ENCODE results near the gene SGCD. TPM values are rescaled to one million over a fixed set of nuclear protein-coding genes. Genes with fewer than 3 reads are reported as not detected.
"Not testable (repeated sequence)": the region's sequence is repeated elsewhere in the genome, so short reads cannot be mapped to it uniquely, and the experiment has no call there.

The SGCD gene
- total RNA-seq, 1 donor from 2014 or later = 7.5 TPM

- DNase-seq = no peak
- ATAC-seq = no peak
- Histone ChIP-seq H3K9me3 (no peaks in the 10 kb centered on the region), H3K27ac (no peak overlapping the region), H3K4me1 (no peaks in the 10 kb centered on the region), H3K27me3 (no peaks in the 10 kb centered on the region), H3K4me3 (no peak overlapping the region), H3K36me3 (no peaks in the 10 kb centered on the region)
- TF ChIP-seq CTCF (IDR thresholded peaks at IDR 0.05) = no peak
- intact Hi-C loops (cut with DNase I) = no loop called here
These were observed 266.6 kb downstream of the SGCD start for GRCh38 chr5:156593546-156593945.

- intact Hi-C loops (cut with DNase I) = no loop called here
- Histone ChIP-seq H3K9me3 (no peaks in the 10 kb centered on the region), H3K27me3 (no peaks in the 10 kb centered on the region), H3K27ac (no peak overlapping the region), H3K4me3 (no peak overlapping the region), H3K36me3 (no peaks in the 10 kb centered on the region), H3K4me1 (no peaks in the 10 kb centered on the region)
- no peak for TF ChIP-seq CTCF (IDR thresholded peaks at IDR 0.05)
- ATAC-seq (no peak), DNase-seq (no peak)
These were observed 267.4 kb downstream of the SGCD start for GRCh38 chr5:156594406-156594805.

GRCh38 chr5:156595132-156595787 is 268.3 kb downstream of the SGCD start:
- intact Hi-C loops (cut with DNase I) = no loop called here
- peak overlapping the region; percentile 4 for H3K27ac ChIP-seq

GRCh38 chr5:156597276-156597675 is 270.3 kb downstream of the SGCD start:
- Histone ChIP-seq H3K27ac (no peak overlapping the region), H3K4me1 (no peaks in the 10 kb centered on the region)
- TF ChIP-seq CTCF (IDR thresholded peaks at IDR 0.05) = no peak

More at GRCh38 chr5:156595132-156595787, 268.3 kb downstream of the SGCD start:
- no peak overlapping the region for H3K4me3 ChIP-seq
- no peaks in the 10 kb centered on the region for H3K36me3 ChIP-seq
- no peaks in the 10 kb centered on the region for H3K9me3 ChIP-seq
- H3K4me1 ChIP-seq = no peaks in the 10 kb centered on the region
- TF ChIP-seq CTCF (IDR thresholded peaks at IDR 0.05) = peak; percentile 20
- no peaks in the 10 kb centered on the region for H3K27me3 ChIP-seq
- DNase-seq (no peak), ATAC-seq (peak; percentile 58)

GRCh38 chr5:156598964-156599363 is 272.0 kb downstream of the SGCD start:
- no peak overlapping the region for H3K27ac ChIP-seq

More at GRCh38 chr5:156597276-156597675, 270.3 kb downstream of the SGCD start:
- no peaks in the 10 kb centered on the region for H3K36me3 ChIP-seq
- DNase-seq (no peak), ATAC-seq (no peak)
- intact Hi-C loops (cut with DNase I) = no loop called here
- H3K27me3 ChIP-seq = no peaks in the 10 kb centered on the region
- peaks cover 9% of the 10 kb centered on the region for H3K9me3 ChIP-seq
- H3K4me3 ChIP-seq = no peak overlapping the region

GRCh38 chr5:156610582-156610981 is 283.6 kb downstream of the SGCD start:
- H3K27ac ChIP-seq; ATAC-seq; H3K36me3 ChIP-seq; H3K4me1 ChIP-seq; H3K4me3 ChIP-seq; H3K27me3 ChIP-seq; intact Hi-C loops (cut with DNase I); DNase-seq: not testable (repeated sequence)
- H3K9me3 ChIP-seq = peaks cover 17% of the 10 kb centered on the region

More at GRCh38 chr5:156598964-156599363, 272.0 kb downstream of the SGCD start:
- Histone ChIP-seq H3K4me3 (no peak overlapping the region), H3K36me3 (no peaks in the 10 kb centered on the region), H3K4me1 (no peaks in the 10 kb centered on the region), H3K9me3 (peaks cover 9% of the 10 kb centered on the region), H3K27me3 (no peaks in the 10 kb centered on the region)
- ATAC-seq (no peak), DNase-seq (no peak)
- intact Hi-C loops (cut with DNase I) = no loop called here
- no peak for TF ChIP-seq CTCF (IDR thresholded peaks at IDR 0.05)

Data from upper lobe of right lung (tissue), 1 donor.